SH-SY5Y (cell line): ENCODE results near the gene ENPP5.

Experiments used
- GATA2 ChIP-seq: IDR thresholded peaks from 2 replicates; pipeline ENCODE4 v1.6.1; 2011; ENCODE audit warnings: mild to moderate bottlenecking, low read depth, low read length
- GATA3 ChIP-seq: IDR thresholded peaks from 2 replicates; pipeline ENCODE4 v1.6.1; 2011; ENCODE audit warnings: low read depth, mild to moderate bottlenecking, low read length, moderate library complexity

GRCh38 chr6:46129629-46130511 is 40.9 kb downstream of the ENPP5 start, which contains the start of gene ENPP4:
- TF ChIP-seq GATA3: no peak
- TF ChIP-seq GATA2: no peak
